Small intestine (tissue), 7 donors: ENCODE data around the gene MYO1B. TPM values are rescaled to one million over a fixed set of nuclear protein-coding genes. Genes with fewer than 3 reads are reported as not detected.

Experiments
- DNase-seq, 2 donors: peaks; one replicate each; pipeline versions ENCODE4 v3.0.0 to v3.0.0-alpha.2; 2013
- FAIRE-seq: peaks from 2 replicates; lab custom pipeline; 2012; peaks lifted over from hg19 to GRCh38; lab: Jason Lieb, UNC
- H3K27ac ChIP-seq, 3 donors: one replicate each; pipeline ENCODE4 v1.5.1; 2013; ENCODE audit warnings: low read length in 2 of 3, mild to moderate bottlenecking in 2 of 3, control low read depth in 1 of 3, inconsistent platforms in 1 of 3, low read depth in 1 of 3, moderate library complexity in 1 of 3
- H3K27me3 ChIP-seq, 3 donors: one replicate each; pipeline ENCODE4 v1.6.1; 2013; ENCODE audit warnings: low read length in 3 of 3, inconsistent platforms in 1 of 3; ENCODE audit not compliant: control insufficient read depth in 3 of 3, insufficient read depth in 3 of 3
- H3K36me3 ChIP-seq, 3 donors: one replicate each; pipeline ENCODE4 v1.6.1; 2013; ENCODE audit warnings: low read length in 3 of 3, inconsistent platforms in 1 of 3, low read depth in 1 of 3, mild to moderate bottlenecking in 1 of 3, moderate library complexity in 1 of 3; ENCODE audit not compliant: control insufficient read depth in 3 of 3, insufficient read depth in 2 of 3
- H3K4me1 ChIP-seq, 3 donors: one replicate each; pipeline ENCODE4 v1.6.1; 2013; ENCODE audit warnings: low read length in 2 of 3, inconsistent platforms in 1 of 3, low read depth in 1 of 3, mild to moderate bottlenecking in 1 of 3, moderate library complexity in 1 of 3; ENCODE audit not compliant: control insufficient read depth in 3 of 3, insufficient read depth in 2 of 3
- H3K4me3 ChIP-seq, 3 donors: one replicate each; pipeline ENCODE4 v1.5.1; 2013; ENCODE audit warnings: low read length in 3 of 3, control low read depth in 1 of 3, inconsistent platforms in 1 of 3, low read depth in 1 of 3, mild to moderate bottlenecking in 1 of 3, moderate library complexity in 1 of 3
- H3K9me3 ChIP-seq, 2 donors: one replicate each; pipeline ENCODE4 v1.6.1; 2013; ENCODE audit warnings: low read depth in 1 of 2, low read length in 1 of 2; ENCODE audit not compliant: control insufficient read depth in 2 of 2, insufficient read depth in 1 of 2
- WGBS, 3 donors: extraction: QIAGEN DNeasy Blood & Tissue Kit; methylation state at CpG; one replicate each; pipeline ENCODE4 v1.1.7; 2013; 5-methylcytosine and 5-hydroxymethylcytosine counted together
- polyA plus RNA-seq, 4 donors: library from polyadenylated mRNA; stranded (reverse) in 3 of 4; unstranded in 1 of 4; fragments of 200-250 nt in 3 of 4; fragments of 120-200 nt in 1 of 4; gene quantifications; one replicate each; pipeline versions ENCODE4 v1.2.1 to v1.2.3, GENCODE V29; 2013
- donor health status: healthy with polysubstance abuse.
- donor health status: control.
- donor health status: control.
- donor health status: Bipolar disorder and iron deficiency.
- donor health status: healthy.

MYO1B gene
- polyA plus RNA-seq, 4 donors, result 8.1 to 34.8 (median 12.9) TPM

- FAIRE-seq (no peak), DNase-seq (peak; percentile 42 to 71)
- Histone ChIP-seq H3K4me1 (no peaks in the 10 kb centered on the region), H3K36me3 (no peaks in the 10 kb centered on the region), H3K27me3 (no peaks in the 10 kb centered on the region), H3K27ac (no peak overlapping the region), H3K4me3 (no peak overlapping the region), H3K9me3 (no peaks in the 10 kb centered on the region)
- 38 to 42% (median 42%) methylated on average over 5 of the region's 5 CpGs for WGBS, 3 donors
Measured at GRCh38 chr2:191218292-191218898, 26.8 kb upstream of the MYO1B start.

DNA sequence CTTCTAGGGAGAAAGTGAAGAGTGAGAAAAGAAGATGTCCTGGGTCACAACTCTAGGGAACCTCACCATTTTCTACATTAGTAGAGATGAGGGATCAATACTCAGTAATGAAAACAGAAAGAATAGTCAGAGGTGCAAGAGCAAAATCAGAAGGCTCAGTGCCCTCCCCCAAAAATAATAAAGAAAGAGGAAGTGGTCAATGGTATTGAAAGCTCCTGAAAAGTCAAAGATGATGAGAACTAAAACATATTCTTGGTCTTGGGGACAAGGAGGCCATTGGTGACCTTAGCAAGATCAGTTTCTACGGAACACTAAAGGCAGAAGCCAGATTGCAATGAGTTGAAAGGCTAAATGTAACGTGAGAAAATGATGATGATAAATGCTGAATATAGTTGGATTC lies 24.5 kb upstream of the MYO1B start:
- Histone ChIP-seq H3K9me3 (no peaks in the 10 kb centered on the region), H3K36me3 (no peaks in the 10 kb centered on the region), H3K4me1 (no peaks in the 10 kb centered on the region), H3K27me3 (no peaks in the 10 kb centered on the region), H3K27ac (no peak overlapping the region), H3K4me3 (no peak overlapping the region)
- WGBS, 3 donors, result 86 to 100% (median 91%) methylated on average over 2 of the region's 2 CpGs
- FAIRE-seq (no peak), DNase-seq (no peak)

- Histone ChIP-seq H3K27me3 (no peaks in the 10 kb centered on the region), H3K27ac (no peak overlapping the region), H3K4me3 (no peak overlapping the region), H3K9me3 (no peaks in the 10 kb centered on the region), H3K4me1 (no peaks in the 10 kb centered on the region), H3K36me3 (no peaks in the 10 kb centered on the region)
- FAIRE-seq (no peak), DNase-seq (no peak)
- 91 to 94% (median 94%) methylated on average over 5 of the region's 5 CpGs for WGBS, 3 donors
Measured at GRCh38 chr2:191221666-191222065, 23.5 kb upstream of the MYO1B start.

DNA sequence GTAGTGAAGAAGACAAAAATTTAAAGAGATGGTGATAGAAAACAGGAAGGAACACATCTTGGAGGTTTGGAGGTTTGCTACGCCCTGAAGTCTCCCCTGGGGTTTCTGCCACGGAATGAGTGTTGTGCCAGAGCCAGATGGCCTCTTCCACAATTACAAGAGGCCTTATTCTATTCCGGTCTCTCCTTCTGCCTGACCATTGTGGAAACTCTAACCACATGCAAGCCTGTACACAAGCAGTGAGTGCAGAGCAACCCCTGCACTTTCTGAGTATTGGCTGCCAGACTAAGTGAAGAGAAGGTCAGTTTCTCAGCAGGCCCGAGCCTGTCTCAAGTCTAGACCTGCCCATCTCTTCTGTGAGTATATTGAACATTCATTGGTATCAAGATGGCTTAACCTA lies 22.7 kb upstream of the MYO1B start:
- DNase-seq (no peak), FAIRE-seq (no peak)
- H3K27me3 ChIP-seq, result no peaks in the 10 kb centered on the region
- H3K4me1 ChIP-seq, result no peaks in the 10 kb centered on the region
- WGBS, 3 donors, result 68 to 95% (median 88%) methylated on average over 4 of the region's 4 CpGs
- H3K36me3 ChIP-seq, result no peaks in the 10 kb centered on the region
- H3K4me3 ChIP-seq, result no peak overlapping the region
- H3K27ac ChIP-seq, result no peak overlapping the region
- H3K9me3 ChIP-seq, result no peaks in the 10 kb centered on the region

DNA sequence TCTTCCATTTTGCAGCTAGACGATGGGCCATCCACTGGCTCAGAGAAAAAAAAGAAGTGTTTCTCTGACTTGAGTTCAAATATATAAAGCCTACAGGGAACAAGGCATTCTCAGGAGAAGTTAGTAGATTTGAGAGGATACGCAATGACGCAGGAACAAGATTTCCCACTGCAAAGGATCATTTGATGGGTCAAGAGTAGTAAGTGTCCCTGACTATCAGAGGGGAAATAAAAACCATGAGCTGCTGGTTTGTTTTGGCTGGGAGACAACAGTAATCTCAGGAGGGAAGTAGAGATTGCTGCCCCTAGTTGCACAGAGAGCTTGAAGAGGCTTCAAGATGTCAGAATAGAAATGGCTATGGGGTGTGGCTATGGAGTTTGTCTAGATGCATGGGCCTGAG lies 22.3 kb upstream of the MYO1B start:
- no peaks in the 10 kb centered on the region for H3K4me1 ChIP-seq
- H3K27me3 ChIP-seq, result no peaks in the 10 kb centered on the region
- no peak overlapping the region for H3K4me3 ChIP-seq
- FAIRE-seq (no peak), DNase-seq (no peak)
- WGBS, 3 donors, result 92 to 99% (median 95%) methylated on average over 3 of the region's 3 CpGs
- no peak overlapping the region for H3K27ac ChIP-seq
- no peaks in the 10 kb centered on the region for H3K36me3 ChIP-seq
- no peaks in the 10 kb centered on the region for H3K9me3 ChIP-seq

- no peak overlapping the region for H3K27ac ChIP-seq
Measured at GRCh38 chr2:191225126-191225525, 20.1 kb upstream of the MYO1B start.

DNA sequence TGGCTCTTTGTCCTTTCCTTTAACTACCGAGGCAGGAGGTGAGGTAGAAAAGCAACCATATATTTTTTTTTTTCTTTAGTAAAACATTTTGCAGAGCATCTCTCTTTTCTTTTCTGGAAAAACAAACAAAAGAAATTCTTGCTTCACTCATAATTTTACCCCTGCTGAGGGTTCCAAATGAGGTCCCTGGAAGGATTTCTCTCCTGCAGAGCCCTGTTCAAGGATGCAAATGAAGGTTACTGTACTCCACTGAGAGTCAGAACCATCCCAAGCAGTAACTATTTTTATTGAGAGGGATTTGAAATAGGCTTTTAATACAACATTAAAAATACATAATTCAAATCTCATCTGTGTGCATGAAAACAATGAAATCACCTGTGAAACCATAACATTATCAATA lies 19.5 kb upstream of the MYO1B start:
- H3K36me3 ChIP-seq, result no peaks in the 10 kb centered on the region
- H3K27ac ChIP-seq, result no peak overlapping the region
- no peaks in the 10 kb centered on the region for H3K9me3 ChIP-seq
- H3K27me3 ChIP-seq, result no peaks in the 10 kb centered on the region
- H3K4me3 ChIP-seq, result no peak overlapping the region
- WGBS, 3 donors, result 90 to 98% (median 95%) methylated on average over 1 of the region's 1 CpG
- DNase-seq, result no peak
- no peaks in the 10 kb centered on the region for H3K4me1 ChIP-seq
- FAIRE-seq, result no peak

More at GRCh38 chr2:191225126-191225525, 20.1 kb upstream of the MYO1B start:
- WGBS, 3 donors, result 81 to 96% (median 88%) methylated on average over 1 of the region's 1 CpG
- Histone ChIP-seq H3K9me3 (no peaks in the 10 kb centered on the region), H3K27me3 (no peaks in the 10 kb centered on the region), H3K36me3 (no peaks in the 10 kb centered on the region), H3K4me3 (no peak overlapping the region), H3K4me1 (no peaks in the 10 kb centered on the region)
- DNase-seq (no peak), FAIRE-seq (no peak)

DNA sequence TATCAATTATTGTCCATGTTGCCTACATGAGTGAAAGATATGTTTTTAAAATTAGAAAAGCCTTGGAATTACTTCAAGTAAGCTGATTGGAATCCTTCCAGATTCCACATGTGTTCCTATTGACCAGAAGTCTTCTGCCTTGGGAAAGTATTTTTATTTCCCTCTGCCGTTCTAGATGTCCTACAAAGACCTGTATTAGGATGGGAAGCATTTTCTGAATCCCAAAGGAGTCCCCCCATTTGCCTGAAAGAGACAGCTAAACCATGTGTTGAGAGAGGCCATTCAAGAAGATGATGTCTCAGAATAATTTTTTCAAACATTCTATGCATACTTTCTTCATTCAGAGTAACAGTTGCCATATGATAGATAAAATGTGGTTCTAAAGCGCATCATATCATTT lies 19.0 kb upstream of the MYO1B start:
- no peaks in the 10 kb centered on the region for H3K9me3 ChIP-seq
- FAIRE-seq, result no peak

DNA sequence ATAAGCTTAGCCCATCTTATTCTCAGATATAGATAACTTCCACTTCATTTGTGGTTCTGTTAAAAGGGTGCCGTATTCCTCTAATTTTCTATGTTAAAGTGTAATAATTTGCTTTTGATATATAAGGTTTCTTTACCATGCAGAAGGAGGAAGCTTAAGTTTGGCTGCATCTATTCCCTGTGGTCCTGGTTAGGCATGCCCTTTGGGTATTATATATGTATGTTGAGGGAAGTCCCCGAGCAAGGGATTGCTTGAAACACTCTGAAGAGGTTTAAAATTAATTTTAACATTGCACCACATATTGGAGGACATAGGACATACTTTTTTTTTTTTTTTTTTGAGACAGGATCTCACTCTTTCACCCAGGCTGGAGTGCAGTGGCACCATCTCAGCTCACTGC lies 16.9 kb upstream of the MYO1B start:
- Histone ChIP-seq H3K27me3 (no peaks in the 10 kb centered on the region), H3K9me3 (no peaks in the 10 kb centered on the region), H3K36me3 (no peaks in the 10 kb centered on the region), H3K27ac (no peak overlapping the region), H3K4me1 (no peaks in the 10 kb centered on the region), H3K4me3 (no peak overlapping the region)
- FAIRE-seq (no peak), DNase-seq (no peak)
- WGBS, 3 donors, result 89 to 96% (median 91%) methylated on average over 2 of the region's 2 CpGs

More for the DNA sequence above, 19.0 kb upstream of the MYO1B start:
- Histone ChIP-seq H3K36me3 (no peaks in the 10 kb centered on the region), H3K27ac (no peak overlapping the region), H3K4me3 (no peak overlapping the region), H3K4me1 (no peaks in the 10 kb centered on the region), H3K27me3 (no peaks in the 10 kb centered on the region)
- DNase-seq, result no peak
- WGBS, 3 donors, result 27 to 55% (median 30%) methylated on average over 2 of the region's 2 CpGs
